Renal cortex interstitium (tissue), 11 donors: Measurements from ENCODE around the gene ABLIM3. TPM values are rescaled to one million over a fixed set of nuclear protein-coding genes. Genes with fewer than 3 reads are reported as not detected.

Experiments used
- DNase-seq, 11 donors: peaks; one replicate each; pipeline ENCODE4 v3.0.0-alpha.2; 2013; ENCODE audit warnings: low read depth in 9 of 11, low spot score in 4 of 11; ENCODE audit errors: extremely low read depth in 1 of 11
- polyA plus RNA-seq, 3 donors: library from polyadenylated mRNA; unstranded; fragments of 120-200 nt; gene quantifications; one replicate each; pipeline ENCODE4 v1.2.1, GENCODE V29; 2013; ENCODE audit not compliant: insufficient read length in 3 of 3

Gene ABLIM3
- polyA plus RNA-seq, 3 donors: 0.91 to 1.3 (median 1.3) TPM

- no peak for DNase-seq
Measured at GRCh38 chr5:149207831-149208230, 66.5 kb downstream of the ABLIM3 start.

- no peak for DNase-seq
Measured at GRCh38 chr5:149210225-149210624, 68.9 kb downstream of the ABLIM3 start.

DNA sequence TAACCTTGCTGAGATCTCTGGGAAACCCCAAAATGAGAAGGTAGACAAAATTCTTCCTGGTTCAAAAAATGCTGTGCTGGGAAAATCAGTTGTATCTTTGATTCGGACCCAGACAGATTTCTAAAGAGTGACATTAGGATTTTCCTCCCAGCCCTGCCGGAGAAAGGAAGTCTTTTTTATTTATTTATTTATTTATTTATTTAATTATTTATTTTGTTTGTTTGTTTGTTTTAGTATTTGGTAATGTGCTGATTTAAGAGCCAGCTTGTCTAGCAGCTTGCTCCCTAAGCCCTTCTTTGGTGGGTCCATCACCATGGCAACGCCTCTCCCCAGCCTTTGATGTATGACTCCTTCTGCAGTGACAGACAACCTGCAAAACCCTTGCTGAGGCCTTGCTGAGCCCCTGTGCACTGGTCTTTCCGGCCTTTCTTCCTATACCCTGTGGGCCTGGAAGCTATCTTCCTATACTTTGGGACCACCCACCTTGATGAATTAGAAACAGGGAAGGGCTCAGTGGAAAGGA, 69.7 kb downstream of the ABLIM3 start:
- DNase-seq: no peak

- no peak for DNase-seq
Measured at GRCh38 chr5:149211566-149211965, 70.3 kb downstream of the ABLIM3 start.

DNA sequence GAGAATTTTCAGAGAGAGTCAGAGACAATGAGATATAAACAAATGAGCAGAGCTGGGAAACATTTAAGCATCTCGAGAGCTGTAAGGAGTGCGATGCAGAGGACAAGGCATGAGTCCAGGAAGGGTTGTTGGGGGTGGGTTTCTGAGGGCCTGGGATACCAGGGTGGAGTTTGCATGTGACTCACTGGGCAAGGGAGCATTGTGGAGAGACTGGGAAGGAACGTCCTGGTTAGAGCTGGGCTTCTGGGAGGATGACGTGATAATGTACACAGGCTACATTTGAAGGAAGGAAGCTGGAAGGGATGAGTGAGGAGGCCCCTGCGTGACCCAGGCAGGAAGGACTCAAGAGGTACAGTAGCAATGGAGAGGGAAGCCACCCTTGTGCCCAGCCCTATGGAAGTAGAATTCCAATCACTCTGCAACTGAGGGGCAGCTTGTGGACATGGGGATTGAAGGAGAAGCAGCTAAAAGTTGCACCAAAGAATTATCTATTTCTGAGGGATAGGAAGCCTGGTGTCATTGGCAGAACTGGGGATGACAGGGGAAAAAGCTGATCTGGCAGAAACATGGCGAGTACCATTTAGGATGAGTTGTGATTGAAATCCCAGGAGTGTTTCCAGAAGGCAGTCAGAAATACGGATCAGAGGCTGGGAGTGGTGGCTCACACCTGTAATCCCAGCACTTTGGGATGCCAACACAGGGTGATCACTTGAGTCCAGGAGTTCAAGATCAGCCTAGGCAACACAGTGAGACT, 71.1 kb downstream of the ABLIM3 start:
- DNase-seq: no peak

GRCh38 chr5:149213264-149213880, 72.1 kb downstream of the ABLIM3 start:
- no peak for DNase-seq

GRCh38 chr5:149215478-149216090, 74.3 kb downstream of the ABLIM3 start:
- DNase-seq: no peak

GRCh38 chr5:149216496-149216895, 75.2 kb downstream of the ABLIM3 start:
- DNase-seq: no peak

- DNase-seq: no peak
Measured at GRCh38 chr5:149217096-149217802, 76.0 kb downstream of the ABLIM3 start.

DNA sequence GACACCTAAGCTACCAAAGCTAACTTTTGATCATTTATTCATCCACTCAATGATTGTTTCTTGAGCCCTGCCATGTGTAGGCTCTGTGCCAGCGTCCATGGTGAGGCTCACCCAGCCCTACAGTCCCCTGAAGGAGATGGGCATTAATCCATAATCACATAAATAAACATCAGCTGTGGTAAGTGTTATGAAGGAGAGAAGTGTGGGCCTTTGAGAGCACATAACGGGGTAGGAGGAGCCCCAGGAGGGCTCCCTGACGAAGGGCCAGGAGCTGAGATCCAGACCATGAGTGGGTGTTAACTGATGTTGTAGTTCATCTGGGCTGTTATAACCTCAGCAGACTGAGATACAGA, 76.5 kb downstream of the ABLIM3 start:
- DNase-seq: no peak

DNA sequence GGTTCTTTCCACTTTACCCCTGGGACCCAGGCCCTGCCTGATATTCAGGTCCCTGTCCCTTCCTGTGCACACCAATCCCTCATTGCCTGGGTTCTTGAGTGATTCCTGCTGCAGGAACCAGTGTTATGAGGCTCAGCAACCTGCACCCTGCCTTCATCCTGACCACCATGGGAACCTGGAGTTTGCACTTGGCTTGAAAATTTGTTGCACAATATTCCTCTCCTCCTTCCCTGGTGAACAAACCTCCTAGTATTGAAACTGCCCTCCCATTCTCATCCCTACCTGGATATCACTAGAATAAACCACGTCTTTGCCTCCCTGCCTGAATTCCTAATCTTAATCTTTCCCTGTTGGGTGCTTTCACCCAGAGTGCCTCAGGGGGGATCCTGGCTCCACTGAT, 78.3 kb downstream of the ABLIM3 start:
- DNase-seq: no peak

DNA sequence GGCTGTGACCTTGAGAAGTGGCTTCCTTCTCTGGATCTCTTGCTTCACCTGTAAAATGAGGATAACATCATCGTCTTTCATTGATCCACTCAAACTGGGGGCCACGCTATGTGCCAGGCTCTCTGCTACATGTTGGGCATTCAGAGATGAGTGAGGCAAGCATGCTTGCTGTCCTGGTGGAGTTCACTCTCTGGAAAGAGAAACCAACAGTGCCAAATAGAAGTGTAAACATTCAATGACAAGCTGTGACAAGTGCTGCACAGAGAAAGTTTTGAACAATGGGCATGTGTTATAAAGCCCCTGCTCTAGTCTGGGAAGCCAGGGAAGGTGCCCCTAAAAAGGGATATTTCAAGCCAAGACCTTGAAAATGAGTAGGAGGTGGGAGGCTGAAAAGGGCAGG, 79.5 kb downstream of the ABLIM3 start:
- no peak for DNase-seq

DNA sequence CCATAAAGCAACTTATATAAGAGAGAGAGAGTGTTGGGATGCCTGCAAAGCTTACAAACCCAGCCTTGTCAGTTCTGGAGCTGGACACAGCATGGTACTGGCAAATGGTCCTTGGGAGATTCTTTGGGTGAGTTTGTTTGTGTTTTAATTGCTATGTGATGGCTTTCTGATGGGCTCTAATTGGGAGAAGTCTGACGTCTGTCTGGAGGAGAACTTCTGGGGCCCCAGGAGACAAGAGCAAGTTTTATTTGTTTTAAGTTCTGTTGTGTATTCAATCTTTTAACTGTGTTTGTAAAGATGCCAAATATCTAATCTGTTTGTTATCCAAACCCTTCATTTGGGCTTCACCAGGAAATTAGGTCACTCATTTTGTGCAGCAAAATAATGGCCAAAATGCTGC, 80.0 kb downstream of the ABLIM3 start:
- DNase-seq: no peak

GRCh38 chr5:149221731-149222342, 80.5 kb downstream of the ABLIM3 start:
- no peak for DNase-seq

- no peak for DNase-seq
Measured at GRCh38 chr5:149223081-149223848, 82.0 kb downstream of the ABLIM3 start.

GRCh38 chr5:149224282-149224681, 83.0 kb downstream of the ABLIM3 start:
- no peak for DNase-seq

- DNase-seq: no peak
Measured at GRCh38 chr5:149227168-149227826, 86.0 kb downstream of the ABLIM3 start.
